Cardiac muscle cell (in vitro differentiated cells and primary cell): Measurements from ENCODE around the gene TCAIM. TPM values are rescaled to one million over a fixed set of nuclear protein-coding genes. Genes with fewer than 3 reads are reported as not detected.

ENCODE experiments used
- DNase-seq, 2 donors: peaks; one replicate each; pipeline versions ENCODE4 v3.0.0 to v3.0.0-alpha.2; 2010 to 2017; ENCODE audit warnings: low read depth in 1 of 2, low spot score in 1 of 2
- H3K27ac ChIP-seq: fragments of 200-600 bp; sonication (generic); 2 replicates; pipeline ENCODE4 v1.5.1; 2016
- H3K27me3 ChIP-seq: fragments of 200-600 bp; sonication (generic); 2 replicates; pipeline ENCODE4 v1.6.0; 2016; ENCODE audit warnings: control low read depth
- H3K36me3 ChIP-seq: fragments of 200-600 bp; sonication (generic); 2 replicates; pipeline ENCODE4 v1.5.1; 2016; ENCODE audit warnings: control low read depth
- H3K4me1 ChIP-seq: fragments of 200-600 bp; sonication (generic); 2 replicates; pipeline ENCODE4 v1.8.1; 2017; ENCODE audit warnings: low read depth, mild to moderate bottlenecking, mixed run types
- H3K4me3 ChIP-seq: fragments of 200-600 bp; sonication (generic); 2 replicates; pipeline ENCODE4 v1.5.1; 2016; ENCODE audit warnings: mild to moderate bottlenecking
- H3K9me3 ChIP-seq: fragments of 200-600 bp; sonication (generic); 2 replicates; pipeline ENCODE4 v1.5.1; 2017; ENCODE audit warnings: low read depth, mild to moderate bottlenecking, control low read depth
- polyA plus RNA-seq: library from polyadenylated mRNA; unstranded; fragments of >200 nt; fragmentation: Nextera tagmentation; extraction: Ambion mirVana; gene quantifications from 2 replicates; pipeline ENCODE4 v1.2.1, GENCODE V29; 2016
- total RNA-seq: library from RNA; depleted of rRNA; stranded (reverse); fragments of >200 nt; gene quantifications from 2 replicates; pipeline ENCODE4 v1.2.3, GENCODE V29; 2016
- TF ChIP-seq, protein P1 (sequence below): IDR thresholded peaks from 2 replicates; pipeline ENCODE4 v1.5.1; 2012; ENCODE audit warnings: low read depth, mild to moderate bottlenecking, low read length

The TCAIM gene
- total and polyA plus RNA-seq, 2 experiments from 2014 or later: 10.8 to 15.5 TPM

DNA sequence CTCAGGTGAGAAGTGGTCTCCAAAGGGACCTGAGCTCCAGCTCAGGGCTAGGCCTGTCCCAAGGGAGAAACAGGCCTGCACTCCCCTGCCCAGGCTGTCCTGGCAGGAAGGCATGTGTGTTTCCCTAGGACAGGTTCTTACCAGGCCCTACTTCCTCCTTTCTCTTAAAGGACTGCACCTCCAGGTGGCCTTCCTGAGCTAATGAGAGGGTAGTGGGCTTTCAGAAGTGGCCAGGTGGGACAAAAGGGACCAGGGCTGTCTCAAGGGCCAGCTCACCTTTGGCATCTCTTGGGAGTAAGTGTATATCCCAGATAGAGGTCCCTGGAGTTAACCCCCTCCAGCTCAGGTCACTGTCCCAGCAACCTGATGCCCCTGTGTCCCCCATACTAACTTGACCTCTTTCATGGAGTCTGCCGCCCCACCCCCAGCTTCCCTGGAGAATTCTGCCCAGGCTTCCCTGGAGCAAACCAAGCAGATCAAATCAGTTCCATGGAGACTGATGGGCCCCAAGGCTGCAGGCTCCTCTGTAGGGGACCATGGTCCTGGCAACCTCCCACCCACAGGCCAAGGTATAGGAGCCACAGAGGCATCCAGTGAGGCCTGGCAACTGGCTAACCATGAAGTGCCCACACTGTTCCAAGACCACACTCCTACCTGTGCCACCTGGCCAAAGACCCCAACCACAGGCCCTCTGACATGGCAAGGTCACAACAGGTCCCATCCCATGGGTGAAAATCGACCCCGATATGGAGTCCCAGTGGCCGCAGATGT, 71.3 kb downstream of the TCAIM start:
- no peak for DNase-seq
- Histone ChIP-seq H3K4me3 (no peak overlapping the region), H3K4me1 (no peaks in the 10 kb centered on the region), H3K27me3 (no peaks in the 10 kb centered on the region), H3K9me3 (no peaks in the 10 kb centered on the region), H3K27ac (no peak overlapping the region), H3K36me3 (no peaks in the 10 kb centered on the region)
- TF ChIP-seq, protein P1, sequence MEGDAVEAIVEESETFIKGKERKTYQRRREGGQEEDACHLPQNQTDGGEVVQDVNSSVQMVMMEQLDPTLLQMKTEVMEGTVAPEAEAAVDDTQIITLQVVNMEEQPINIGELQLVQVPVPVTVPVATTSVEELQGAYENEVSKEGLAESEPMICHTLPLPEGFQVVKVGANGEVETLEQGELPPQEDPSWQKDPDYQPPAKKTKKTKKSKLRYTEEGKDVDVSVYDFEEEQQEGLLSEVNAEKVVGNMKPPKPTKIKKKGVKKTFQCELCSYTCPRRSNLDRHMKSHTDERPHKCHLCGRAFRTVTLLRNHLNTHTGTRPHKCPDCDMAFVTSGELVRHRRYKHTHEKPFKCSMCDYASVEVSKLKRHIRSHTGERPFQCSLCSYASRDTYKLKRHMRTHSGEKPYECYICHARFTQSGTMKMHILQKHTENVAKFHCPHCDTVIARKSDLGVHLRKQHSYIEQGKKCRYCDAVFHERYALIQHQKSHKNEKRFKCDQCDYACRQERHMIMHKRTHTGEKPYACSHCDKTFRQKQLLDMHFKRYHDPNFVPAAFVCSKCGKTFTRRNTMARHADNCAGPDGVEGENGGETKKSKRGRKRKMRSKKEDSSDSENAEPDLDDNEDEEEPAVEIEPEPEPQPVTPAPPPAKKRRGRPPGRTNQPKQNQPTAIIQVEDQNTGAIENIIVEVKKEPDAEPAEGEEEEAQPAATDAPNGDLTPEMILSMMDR: no peak

DNA sequence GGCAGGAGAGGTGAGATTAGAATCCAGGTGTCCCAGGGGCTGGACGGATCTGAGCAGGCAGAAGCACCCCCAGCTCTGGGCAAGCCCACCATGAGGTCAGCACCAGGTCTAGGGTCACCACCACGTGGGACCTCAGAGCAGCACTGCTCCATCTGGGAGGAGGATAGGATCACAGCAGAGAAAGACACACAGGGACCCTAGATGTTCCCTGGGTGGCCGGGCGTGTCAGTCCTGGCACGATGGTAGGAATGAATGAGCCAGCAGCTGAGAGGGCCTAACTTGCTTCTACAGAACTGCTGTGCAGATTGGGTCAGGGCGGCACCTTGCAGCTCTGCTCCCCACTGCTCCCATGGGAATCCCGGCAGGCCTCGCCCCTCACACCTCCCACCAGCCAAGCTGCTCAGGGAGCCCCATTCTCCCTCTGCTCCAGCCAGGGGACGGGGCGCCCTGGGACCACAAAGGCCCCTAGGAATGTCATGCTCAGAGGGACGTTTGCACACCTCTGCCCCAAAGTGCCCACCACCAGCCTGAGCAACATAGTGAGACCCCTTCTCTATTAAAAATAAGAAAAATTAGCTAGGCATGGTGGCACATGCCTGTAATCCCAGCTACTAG, 72.6 kb downstream of the TCAIM start:
- H3K27me3 ChIP-seq: no peaks in the 10 kb centered on the region
- no peaks in the 10 kb centered on the region for H3K36me3 ChIP-seq
- H3K4me1 ChIP-seq: no peaks in the 10 kb centered on the region
- H3K4me3 ChIP-seq: no peak overlapping the region
- no peak overlapping the region for H3K27ac ChIP-seq
- H3K9me3 ChIP-seq: no peaks in the 10 kb centered on the region
- TF ChIP-seq, protein P1: no peak
- no peak for DNase-seq

DNA sequence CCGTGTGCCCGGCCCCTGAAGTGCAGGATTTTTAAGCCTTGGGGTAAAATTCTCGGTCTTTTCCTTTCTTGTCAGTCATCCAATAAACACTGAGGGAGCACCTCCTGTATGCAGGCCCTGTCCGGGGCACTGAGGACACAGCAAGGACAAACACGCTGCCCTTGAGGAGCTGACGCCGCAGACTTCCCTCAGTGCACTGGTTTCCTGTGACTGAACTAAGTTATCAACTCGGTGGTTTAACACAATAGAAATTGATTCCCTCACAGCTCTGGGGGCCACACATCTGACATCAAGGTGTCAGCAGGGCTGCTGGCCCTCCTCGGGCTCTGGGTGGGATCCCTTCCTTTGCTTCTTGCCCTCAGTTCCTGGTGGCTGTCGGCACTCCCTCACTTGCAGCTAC, 73.8 kb downstream of the TCAIM start:
- TF ChIP-seq, protein P1: no peak
- no peak for DNase-seq
- no peak overlapping the region for H3K4me3 ChIP-seq

DNA sequence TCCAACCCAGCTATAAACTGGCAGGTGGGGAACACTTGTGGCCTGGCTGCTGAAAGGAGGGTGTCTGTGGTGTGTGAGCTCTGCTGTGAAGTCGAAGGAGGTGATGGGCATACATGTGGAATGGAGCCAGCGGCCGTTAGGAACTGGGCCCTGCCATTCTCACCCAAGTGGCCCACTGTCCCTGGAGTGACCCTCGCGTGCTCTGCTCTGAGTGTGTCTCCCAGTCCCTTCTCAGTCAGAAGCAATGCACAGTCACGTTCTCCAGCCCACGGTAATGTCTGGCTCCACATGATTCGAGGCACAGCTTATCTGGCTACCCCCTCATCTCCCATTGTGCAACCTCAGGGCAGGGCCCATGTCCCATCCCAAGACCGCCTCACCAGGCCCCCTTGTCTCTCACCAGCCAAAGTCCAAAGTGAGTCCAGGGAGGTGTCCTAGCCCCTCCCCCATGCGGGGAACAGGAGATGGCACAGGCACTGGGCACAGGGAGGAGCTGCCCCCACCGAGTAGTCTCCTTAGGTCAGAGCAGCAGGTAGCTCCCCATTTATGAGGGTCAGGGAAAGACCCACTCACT, 76.0 kb downstream of the TCAIM start:
- TF ChIP-seq, protein P1: no peak

More for the DNA sequence above, 73.8 kb downstream of the TCAIM start:
- H3K4me1 ChIP-seq: no peaks in the 10 kb centered on the region
- H3K9me3 ChIP-seq: no peaks in the 10 kb centered on the region
- no peak overlapping the region for H3K27ac ChIP-seq
- no peaks in the 10 kb centered on the region for H3K27me3 ChIP-seq
- H3K36me3 ChIP-seq: no peaks in the 10 kb centered on the region

DNA sequence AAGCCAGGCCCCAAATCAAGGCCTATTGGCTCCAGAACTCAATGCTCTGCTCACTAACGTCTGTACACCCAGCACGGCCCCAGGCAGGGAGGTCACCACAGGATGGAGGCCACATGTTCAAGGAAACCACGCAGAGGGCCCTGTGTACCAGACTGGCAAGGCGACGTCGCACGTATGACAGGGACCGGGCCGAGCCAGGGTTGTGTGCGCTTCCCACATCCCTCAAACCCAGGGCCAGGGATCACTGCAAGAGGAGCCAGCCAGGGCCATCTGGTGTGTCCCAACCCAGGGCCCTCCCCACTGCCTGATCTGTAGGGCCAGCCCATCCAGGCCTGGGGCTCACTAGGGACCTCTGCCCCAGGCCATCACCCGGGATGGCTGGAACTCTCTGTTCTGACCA, 76.9 kb downstream of the TCAIM start:
- Histone ChIP-seq H3K27ac (no peak overlapping the region), H3K4me3 (no peak overlapping the region), H3K27me3 (no peaks in the 10 kb centered on the region), H3K36me3 (no peaks in the 10 kb centered on the region), H3K4me1 (no peaks in the 10 kb centered on the region), H3K9me3 (no peaks in the 10 kb centered on the region)
- no peak for DNase-seq
- TF ChIP-seq, protein P1: no peak

More for the DNA sequence above, 76.0 kb downstream of the TCAIM start:
- Histone ChIP-seq H3K27ac (no peak overlapping the region), H3K4me3 (no peak overlapping the region), H3K4me1 (no peaks in the 10 kb centered on the region), H3K27me3 (no peaks in the 10 kb centered on the region), H3K9me3 (no peaks in the 10 kb centered on the region), H3K36me3 (no peaks in the 10 kb centered on the region)
- no peak for DNase-seq
